Spleen (tissue), 7 donors: Measurements from ENCODE around the gene SORBS2.
"Not testable (repeated sequence)": the region's sequence is repeated elsewhere in the genome, so short reads cannot be mapped to it uniquely, and the experiment has no call there.

Experiments
- CTCF ChIP-seq, 11 experiments: fragments of 200-600 bp in 7 of 11; fragments of 450-650 bp in 4 of 11; sonication (generic) in 4 of 11; IDR thresholded peaks in 8 of 11; conservative IDR thresholded peaks in 3 of 11; 1 replicate in 7 of 11; 2 replicates in 4 of 11; pipeline versions ENCODE4 v1.4.0 to v1.8.0; 2016 to 2021; ENCODE audit warnings: antibody characterized with exemption in 11 of 11, inconsistent platforms in 4 of 11, mild to moderate bottlenecking in 1 of 11
- POLR2A ChIP-seq, 3 donors: fragments of 450-650 bp; IDR thresholded peaks; one replicate each; pipeline ENCODE4 v1.5.1; 2017; ENCODE audit warnings: antibody characterized with exemption in 3 of 3, mild to moderate bottlenecking in 1 of 3
- POLR2AphosphoS5 ChIP-seq, 3 donors: sonication (generic); formaldehyde crosslinking; IDR thresholded peaks; one replicate each; pipeline ENCODE4 v1.5.1; 2017; ENCODE audit warnings: antibody characterized with exemption in 3 of 3
- donor health status: DM: no; HTN: no; CAD: no; lungs with moderate emphysema.
- donor health status: DM: no; HTN: no; CAD: no.
- donor health status: DM: no; HTN: no; CAD: no.

- not testable (repeated sequence) for TF ChIP-seq CTCF (IDR thresholded peaks at IDR 0.05 in 8 of 11, conservative IDR thresholded peaks at IDR 0.05 in 3 of 11); POLR2A (IDR thresholded peaks at IDR 0.05); POLR2AphosphoS5 (IDR thresholded peaks at IDR 0.05)
These were observed 97.5 kb downstream of the SORBS2 start for GRCh38 chr4:185714524-185714923.
